GM06990 (cell line): Measurements from ENCODE around the gene LMTK2.

Source experiments
- DNase-seq: peaks from one replicate; pipeline ENCODE4 v3.0.0-alpha.2; 2011; ENCODE audit not compliant: insufficient read length; ENCODE audit errors: extremely low read depth
- H3K27me3 ChIP-seq: replicated peaks from 2 replicates; pipeline ENCODE4 v1.6.0; 2011; ENCODE audit warnings: low read length; ENCODE audit not compliant: control insufficient read depth, insufficient read depth
- H3K36me3 ChIP-seq: 2 replicates; pipeline ENCODE4 v1.5.1; 2011; ENCODE audit warnings: low read length; ENCODE audit not compliant: control insufficient read depth, insufficient read depth
- H3K4me3 ChIP-seq: replicated peaks from 2 replicates; pipeline ENCODE4 v1.5.1; 2011; ENCODE audit warnings: low read depth, mild to moderate bottlenecking, control low read depth, low read length
- TF ChIP-seq, protein P1 (sequence below): IDR thresholded peaks from 2 replicates; pipeline ENCODE4 v1.5.1; 2011; ENCODE audit warnings: low read length, control low read depth, mild to moderate bottlenecking, inconsistent platforms; ENCODE audit not compliant: insufficient read depth, poor library complexity, severe bottlenecking

The LMTK2 gene

GRCh38 chr7:98178321-98178720, 71.7 kb downstream of the LMTK2 start:
- TF ChIP-seq, protein P1, sequence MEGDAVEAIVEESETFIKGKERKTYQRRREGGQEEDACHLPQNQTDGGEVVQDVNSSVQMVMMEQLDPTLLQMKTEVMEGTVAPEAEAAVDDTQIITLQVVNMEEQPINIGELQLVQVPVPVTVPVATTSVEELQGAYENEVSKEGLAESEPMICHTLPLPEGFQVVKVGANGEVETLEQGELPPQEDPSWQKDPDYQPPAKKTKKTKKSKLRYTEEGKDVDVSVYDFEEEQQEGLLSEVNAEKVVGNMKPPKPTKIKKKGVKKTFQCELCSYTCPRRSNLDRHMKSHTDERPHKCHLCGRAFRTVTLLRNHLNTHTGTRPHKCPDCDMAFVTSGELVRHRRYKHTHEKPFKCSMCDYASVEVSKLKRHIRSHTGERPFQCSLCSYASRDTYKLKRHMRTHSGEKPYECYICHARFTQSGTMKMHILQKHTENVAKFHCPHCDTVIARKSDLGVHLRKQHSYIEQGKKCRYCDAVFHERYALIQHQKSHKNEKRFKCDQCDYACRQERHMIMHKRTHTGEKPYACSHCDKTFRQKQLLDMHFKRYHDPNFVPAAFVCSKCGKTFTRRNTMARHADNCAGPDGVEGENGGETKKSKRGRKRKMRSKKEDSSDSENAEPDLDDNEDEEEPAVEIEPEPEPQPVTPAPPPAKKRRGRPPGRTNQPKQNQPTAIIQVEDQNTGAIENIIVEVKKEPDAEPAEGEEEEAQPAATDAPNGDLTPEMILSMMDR: no peak
- Histone ChIP-seq H3K27me3 (no peaks in the 10 kb centered on the region; the same call in 1 of the 2 replicates), H3K36me3 (peaks cover 3% of the 10 kb centered on the region), H3K4me3 (no peak overlapping the region)
- no peak for DNase-seq

DNA sequence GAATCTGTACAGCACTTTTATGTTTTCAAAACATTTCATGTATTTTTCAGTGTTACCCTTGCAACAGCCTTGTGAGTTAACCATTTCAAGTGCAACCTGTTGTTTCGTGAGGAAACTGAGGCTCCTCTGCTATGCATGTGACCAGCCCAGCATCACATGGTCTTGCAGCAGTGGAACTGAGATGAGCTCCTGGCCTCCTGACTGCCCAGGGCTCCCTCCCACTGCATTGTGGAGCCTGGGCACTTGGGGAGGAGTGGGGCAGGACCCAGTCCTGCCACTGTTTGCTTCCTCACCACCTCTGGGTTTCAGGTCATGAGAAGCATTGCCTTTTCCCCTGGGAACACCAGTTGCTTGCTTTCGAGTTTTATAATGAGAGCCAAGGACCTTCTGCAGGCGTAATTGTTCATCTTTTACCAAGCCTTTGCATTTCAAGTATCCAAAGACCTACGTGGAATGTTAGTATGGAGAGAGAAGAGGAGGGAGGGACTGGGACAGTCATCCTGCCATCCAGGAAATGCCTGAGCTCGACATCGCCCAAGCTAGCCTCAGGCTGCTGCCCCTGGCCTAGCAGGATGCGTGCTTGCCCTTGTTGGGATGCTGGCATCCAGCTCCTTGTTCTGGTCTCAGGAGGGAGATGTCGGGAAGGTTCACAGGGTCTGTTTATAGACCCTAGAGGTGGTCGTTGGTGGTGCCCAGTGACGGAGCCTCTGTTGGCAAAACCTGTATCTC, 72.3 kb downstream of the LMTK2 start:
- no peaks in the 10 kb centered on the region; the same call in 1 of the 2 replicates for H3K27me3 ChIP-seq
- H3K36me3 ChIP-seq: peaks cover 3% of the 10 kb centered on the region
- no peak for DNase-seq
- TF ChIP-seq, protein P1: no peak
- no peak overlapping the region for H3K4me3 ChIP-seq

GRCh38 chr7:98180751-98181150, 74.1 kb downstream of the LMTK2 start:
- Histone ChIP-seq H3K27me3 (no peaks in the 10 kb centered on the region), H3K36me3 (peaks cover 2% of the 10 kb centered on the region), H3K4me3 (no peak overlapping the region)
- DNase-seq: no peak
- TF ChIP-seq, protein P1: no peak

GRCh38 chr7:98185101-98185500, 78.4 kb downstream of the LMTK2 start:
- no peak for DNase-seq
- H3K27me3 ChIP-seq: no peaks in the 10 kb centered on the region
- H3K4me3 ChIP-seq: no peak overlapping the region
- TF ChIP-seq, protein P1: no peak
- H3K36me3 ChIP-seq: peaks cover 4% of the 10 kb centered on the region

GRCh38 chr7:98186452-98187137, 79.9 kb downstream of the LMTK2 start:
- no peaks in the 10 kb centered on the region for H3K27me3 ChIP-seq
- DNase-seq: no peak
- TF ChIP-seq, protein P1: no peak
- H3K36me3 ChIP-seq: peaks cover 4% of the 10 kb centered on the region
- H3K4me3 ChIP-seq: no peak overlapping the region

GRCh38 chr7:98187138-98187502, 80.5 kb downstream of the LMTK2 start:
- TF ChIP-seq, protein P1: no peak
- Histone ChIP-seq H3K36me3 (peaks cover 4% of the 10 kb centered on the region), H3K4me3 (no peak overlapping the region), H3K27me3 (no peaks in the 10 kb centered on the region)
- DNase-seq: no peak
